ENCODE measurements around the gene SMARCA4. TPM values are rescaled to one million over a fixed set of nuclear protein-coding genes. Genes with fewer than 3 reads are reported as not detected.
"Not testable (repeated sequence)": the region's sequence is repeated elsewhere in the genome, so short reads cannot be mapped to it uniquely, and the experiment has no call there.

SMARCA4 gene
- total RNA-seq, 1 experiment from 2014 or later = 103 TPM

GRCh38 chr19:11093689-11094238 is 132.9 kb downstream of the SMARCA4 start:
- H3K4me2 ChIP-seq (ENCODE audit: low read depth, low read length, poor library complexity, severe bottlenecking) = no peak overlapping the region
- no peak overlapping the region for H3K9ac ChIP-seq (ENCODE audit: low read length)
- no peaks in the 10 kb centered on the region for H3K9me3 ChIP-seq (ENCODE audit: low read length)
- peaks cover 90% of the 10 kb centered on the region for H3K79me2 ChIP-seq (ENCODE audit: low read length)
- no peak overlapping the region for H3K4me3 ChIP-seq (ENCODE audit: low read length)
- H4K20me1 ChIP-seq (ENCODE audit: insufficient read depth, low read depth, low read length) = peaks cover 75% of the 10 kb centered on the region
- H3K9me2 ChIP-seq (replicated peaks; ENCODE audit: insufficient read depth, low read length) = no peaks in the 10 kb centered on the region
- peaks cover 50% of the 10 kb centered on the region for H3K36me3 ChIP-seq (ENCODE audit: insufficient read depth, low read length)
- no peak overlapping the region for H3K27ac ChIP-seq (ENCODE audit: low read length)
- no peaks in the 10 kb centered on the region for H3K27me3 ChIP-seq (ENCODE audit: low read length)
- no peak overlapping the region for H2AFZ ChIP-seq (ENCODE audit: low read length)
- H3K4me1 ChIP-seq (ENCODE audit: low read length) = peaks cover 33% of the 10 kb centered on the region
- DNase-seq = no peak

GRCh38 chr19:11094520-11094894 is 133.7 kb downstream of the SMARCA4 start:
- no peak for DNase-seq
- H4K20me1 ChIP-seq (ENCODE audit: insufficient read depth, low read depth, low read length) = peaks cover 81% of the 10 kb centered on the region
- peaks cover 97% of the 10 kb centered on the region for H3K79me2 ChIP-seq (ENCODE audit: low read length)
- 0 out of 2 replicates have a peak overlapping the region, but pooled peaks have one; percentile 16 for H3K27ac ChIP-seq (ENCODE audit: low read length)
- no peaks in the 10 kb centered on the region for H3K9me3 ChIP-seq (ENCODE audit: low read length)
- no peak overlapping the region for H3K4me3 ChIP-seq (ENCODE audit: low read length)
- H3K4me2 ChIP-seq (ENCODE audit: low read depth, low read length, poor library complexity, severe bottlenecking) = no peak overlapping the region
- H3K36me3 ChIP-seq (ENCODE audit: insufficient read depth, low read length) = peaks cover 57% of the 10 kb centered on the region
- H3K4me1 ChIP-seq (ENCODE audit: low read length) = peaks cover 29% of the 10 kb centered on the region
- H3K9me2 ChIP-seq (replicated peaks; ENCODE audit: insufficient read depth, low read length) = no peaks in the 10 kb centered on the region
- H3K27me3 ChIP-seq (ENCODE audit: low read length) = no peaks in the 10 kb centered on the region
- H3K9ac ChIP-seq (ENCODE audit: low read length) = no peak overlapping the region
- no peak overlapping the region for H2AFZ ChIP-seq (ENCODE audit: low read length)

- Histone ChIP-seq H3K27me3 (ENCODE audit: low read length) (no peaks in the 10 kb centered on the region), H3K36me3 (ENCODE audit: insufficient read depth, low read length) (peaks cover 64% of the 10 kb centered on the region), H3K9me2 (replicated peaks; ENCODE audit: insufficient read depth, low read length) (no peaks in the 10 kb centered on the region), H4K20me1 (ENCODE audit: insufficient read depth, low read depth, low read length) (peaks cover 83% of the 10 kb centered on the region), H3K4me1 (ENCODE audit: low read length) (peaks cover 22% of the 10 kb centered on the region), H3K79me2 (ENCODE audit: low read length) (peaks cover 95% of the 10 kb centered on the region), H3K9me3 (ENCODE audit: low read length) (no peaks in the 10 kb centered on the region), H3K4me2 (ENCODE audit: low read depth, low read length, poor library complexity, severe bottlenecking) (no peak overlapping the region), H3K9ac (ENCODE audit: low read length) (no peak overlapping the region), H3K4me3 (ENCODE audit: low read length) (no peak overlapping the region), H3K27ac (ENCODE audit: low read length) (no peak overlapping the region), H2AFZ (ENCODE audit: low read length) (no peak overlapping the region)
- DNase-seq = no peak
These were observed 135.5 kb downstream of the SMARCA4 start for GRCh38 chr19:11096210-11096841.

GRCh38 chr19:11097367-11097766 is 136.5 kb downstream of the SMARCA4 start:
- not testable (repeated sequence) for H2AFZ ChIP-seq (ENCODE audit: low read length); H3K9me3 ChIP-seq (ENCODE audit: low read length); H3K9ac ChIP-seq (ENCODE audit: low read length); H3K4me2 ChIP-seq (ENCODE audit: low read depth, low read length, poor library complexity, severe bottlenecking); H3K27me3 ChIP-seq (ENCODE audit: low read length); H3K27ac ChIP-seq (ENCODE audit: low read length); DNase-seq; H3K9me2 ChIP-seq (replicated peaks; ENCODE audit: insufficient read depth, low read length); H3K4me3 ChIP-seq (ENCODE audit: low read length)
- peaks cover 57% of the 10 kb centered on the region for H3K36me3 ChIP-seq (ENCODE audit: insufficient read depth, low read length)
- H3K79me2 ChIP-seq (ENCODE audit: low read length) = peaks cover 85% of the 10 kb centered on the region
- peaks cover 12% of the 10 kb centered on the region for H3K4me1 ChIP-seq (ENCODE audit: low read length)
- peaks cover 73% of the 10 kb centered on the region for H4K20me1 ChIP-seq (ENCODE audit: insufficient read depth, low read depth, low read length)

GRCh38 chr19:11098327-11098726 is 137.5 kb downstream of the SMARCA4 start:
- no peak overlapping the region for H3K4me3 ChIP-seq (ENCODE audit: low read length)
- H3K79me2 ChIP-seq (ENCODE audit: low read length) = peaks cover 75% of the 10 kb centered on the region
- H3K27ac ChIP-seq (ENCODE audit: low read length) = no peak overlapping the region
- no peak overlapping the region for H3K9ac ChIP-seq (ENCODE audit: low read length)
- H3K4me1 ChIP-seq (ENCODE audit: low read length) = peaks cover 4% of the 10 kb centered on the region; the same call in 1 of the 2 replicates
- no peaks in the 10 kb centered on the region for H3K27me3 ChIP-seq (ENCODE audit: low read length)
- no peak overlapping the region for H3K4me2 ChIP-seq (ENCODE audit: low read depth, low read length, poor library complexity, severe bottlenecking)
- DNase-seq = no peak
- no peaks in the 10 kb centered on the region for H3K9me2 ChIP-seq (replicated peaks; ENCODE audit: insufficient read depth, low read length)
- no peaks in the 10 kb centered on the region for H3K9me3 ChIP-seq (ENCODE audit: low read length)
- H3K36me3 ChIP-seq (ENCODE audit: insufficient read depth, low read length) = peaks cover 49% of the 10 kb centered on the region
- H2AFZ ChIP-seq (ENCODE audit: low read length) = no peak overlapping the region
- peaks cover 69% of the 10 kb centered on the region for H4K20me1 ChIP-seq (ENCODE audit: insufficient read depth, low read depth, low read length)

- H4K20me1 ChIP-seq (ENCODE audit: insufficient read depth, low read depth, low read length) = peaks cover 64% of the 10 kb centered on the region
These were observed 138.0 kb downstream of the SMARCA4 start for GRCh38 chr19:11098861-11099260.

GRCh38 chr19:11100049-11100448 is 139.2 kb downstream of the SMARCA4 start:
- no peak overlapping the region for H3K4me3 ChIP-seq (ENCODE audit: low read length)
- no peak overlapping the region for H3K9ac ChIP-seq (ENCODE audit: low read length)
- H3K27me3 ChIP-seq (ENCODE audit: low read length) = no peaks in the 10 kb centered on the region
- no peaks in the 10 kb centered on the region for H3K9me2 ChIP-seq (replicated peaks; ENCODE audit: insufficient read depth, low read length)
- H3K9me3 ChIP-seq (ENCODE audit: low read length) = no peaks in the 10 kb centered on the region
- H3K4me2 ChIP-seq (ENCODE audit: low read depth, low read length, poor library complexity, severe bottlenecking) = no peak overlapping the region
- H3K36me3 ChIP-seq (ENCODE audit: insufficient read depth, low read length) = peaks cover 39% of the 10 kb centered on the region
- DNase-seq = no peak
- peaks cover 58% of the 10 kb centered on the region for H4K20me1 ChIP-seq (ENCODE audit: insufficient read depth, low read depth, low read length)
- H3K27ac ChIP-seq (ENCODE audit: low read length) = no peak overlapping the region
- peaks cover 62% of the 10 kb centered on the region for H3K79me2 ChIP-seq (ENCODE audit: low read length)
- H2AFZ ChIP-seq (ENCODE audit: low read length) = no peak overlapping the region
- H3K4me1 ChIP-seq (ENCODE audit: low read length) = no peaks in the 10 kb centered on the region; the same call in 1 of the 2 replicates

More at GRCh38 chr19:11098861-11099260, 138.0 kb downstream of the SMARCA4 start:
- no peaks in the 10 kb centered on the region for H3K27me3 ChIP-seq (ENCODE audit: low read length)
- peaks cover 44% of the 10 kb centered on the region for H3K36me3 ChIP-seq (ENCODE audit: insufficient read depth, low read length)
- H3K4me2 ChIP-seq (ENCODE audit: low read depth, low read length, poor library complexity, severe bottlenecking) = no peak overlapping the region
- peaks cover 70% of the 10 kb centered on the region for H3K79me2 ChIP-seq (ENCODE audit: low read length)
- no peaks in the 10 kb centered on the region for H3K9me3 ChIP-seq (ENCODE audit: low read length)
- peaks cover 4% of the 10 kb centered on the region; the same call in 1 of the 2 replicates for H3K4me1 ChIP-seq (ENCODE audit: low read length)
- no peak overlapping the region for H3K4me3 ChIP-seq (ENCODE audit: low read length)
- no peak overlapping the region for H2AFZ ChIP-seq (ENCODE audit: low read length)
- no peak overlapping the region for H3K9ac ChIP-seq (ENCODE audit: low read length)
- H3K27ac ChIP-seq (ENCODE audit: low read length) = no peak overlapping the region
- DNase-seq = no peak
- no peaks in the 10 kb centered on the region for H3K9me2 ChIP-seq (replicated peaks; ENCODE audit: insufficient read depth, low read length)

- Histone ChIP-seq H3K9me2 (replicated peaks; ENCODE audit: insufficient read depth, low read length) (no peaks in the 10 kb centered on the region), H3K4me2 (ENCODE audit: low read depth, low read length, poor library complexity, severe bottlenecking) (no peak overlapping the region), H3K9me3 (ENCODE audit: low read length) (no peaks in the 10 kb centered on the region), H3K27ac (ENCODE audit: low read length) (no peak overlapping the region), H3K36me3 (ENCODE audit: insufficient read depth, low read length) (peaks cover 37% of the 10 kb centered on the region), H2AFZ (ENCODE audit: low read length) (no peak overlapping the region), H3K79me2 (ENCODE audit: low read length) (peaks cover 52% of the 10 kb centered on the region), H3K4me1 (ENCODE audit: low read length) (no peaks in the 10 kb centered on the region), H4K20me1 (ENCODE audit: insufficient read depth, low read depth, low read length) (peaks cover 52% of the 10 kb centered on the region), H3K27me3 (ENCODE audit: low read length) (no peaks in the 10 kb centered on the region), H3K9ac (ENCODE audit: low read length) (no peak overlapping the region), H3K4me3 (ENCODE audit: low read length) (no peak overlapping the region)
- DNase-seq = no peak
These were observed 140.2 kb downstream of the SMARCA4 start for GRCh38 chr19:11101057-11101456.

All from Karpas-422 (cell line).